ENCODE measurements around the gene NLRP3. TPM values are rescaled to one million over a fixed set of nuclear protein-coding genes. Genes with fewer than 3 reads are reported as not detected.
A peak's percentile ranks its signal among the peaks of the same experiment; 100 is the strongest.
"Not testable (repeated sequence)": the region's sequence is repeated elsewhere in the genome, so short reads cannot be mapped to it uniquely, and the experiment has no call there.

NLRP3 gene
- total RNA-seq (2014; rRNA removed; shearing (Covaris generic)): 0.70 and 0.71 TPM in 2 replicates

DNA sequence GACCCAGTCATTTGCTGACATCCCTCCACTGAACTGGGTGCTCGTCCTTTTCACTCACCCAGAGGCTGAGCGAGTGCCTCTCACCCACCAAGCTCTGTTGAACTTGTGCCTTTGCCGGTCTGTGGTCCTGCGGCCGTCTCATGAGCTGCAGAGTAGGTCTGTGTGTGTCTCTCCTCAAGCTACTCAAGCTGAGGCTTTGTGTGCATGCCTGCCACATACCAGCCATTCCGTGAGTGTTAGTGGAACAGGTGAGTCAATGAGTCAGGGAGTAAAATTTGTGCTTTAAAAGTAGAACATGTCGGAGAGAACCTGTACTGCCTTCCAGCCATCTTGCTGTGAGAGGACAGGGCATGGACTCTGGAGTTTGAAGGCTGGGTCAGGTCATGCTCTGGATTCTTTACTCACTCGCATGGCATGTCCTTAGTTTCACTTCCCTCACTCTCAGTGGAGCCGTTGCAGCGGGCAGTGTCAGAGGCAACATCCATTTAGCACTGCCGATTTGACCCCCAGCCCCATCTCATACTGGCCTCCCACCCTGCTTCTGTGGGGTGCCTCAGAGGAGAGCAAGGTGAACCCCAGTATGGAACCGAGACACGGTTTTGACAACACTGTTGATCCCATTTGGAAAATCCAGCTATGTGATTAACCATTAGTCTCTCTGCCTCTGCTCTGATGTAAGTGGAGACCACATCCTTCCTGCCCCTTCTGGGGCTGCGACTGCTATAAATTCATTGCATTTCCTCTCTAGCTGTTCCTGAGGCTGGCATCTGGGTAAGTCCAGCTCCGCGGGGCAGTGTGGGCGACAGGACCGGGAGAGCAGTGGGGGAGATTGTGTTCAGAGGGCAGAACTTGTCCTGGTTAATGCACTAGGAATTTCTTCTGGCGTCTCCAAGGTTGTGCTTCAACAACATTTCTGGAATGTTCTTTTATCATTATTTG, at the start of gene NLRP3:
NLRP3 (plus strand) TSS at position 751 of the 939 bp plus-strand sequence. CDS start 2,628 bp downstream, outside the sequence.
- DNase-seq (ENCODE audit: low spot score): no peak

DNA sequence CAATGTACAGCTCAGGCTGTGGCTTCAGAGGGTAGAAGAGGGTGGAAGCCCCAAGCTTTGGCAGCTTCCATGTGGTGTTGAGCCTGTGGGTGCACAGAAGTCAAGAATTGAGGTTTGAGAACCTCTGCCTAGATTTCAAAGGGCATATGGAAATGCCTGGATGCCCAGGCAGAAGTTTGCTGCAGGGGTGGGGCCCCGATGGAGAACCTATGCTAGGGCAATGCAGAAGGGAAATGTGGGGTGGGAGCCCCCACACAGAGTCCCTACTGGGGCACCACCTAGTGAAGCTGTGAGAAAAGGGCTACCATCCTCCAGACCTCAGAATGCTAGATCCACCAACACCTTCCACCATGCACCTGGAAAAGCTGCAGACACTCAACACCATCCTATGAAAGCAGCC, 49.6 kb upstream of the NLRP3 start:
- DNase-seq (ENCODE audit: low spot score): not testable (repeated sequence)

DNA sequence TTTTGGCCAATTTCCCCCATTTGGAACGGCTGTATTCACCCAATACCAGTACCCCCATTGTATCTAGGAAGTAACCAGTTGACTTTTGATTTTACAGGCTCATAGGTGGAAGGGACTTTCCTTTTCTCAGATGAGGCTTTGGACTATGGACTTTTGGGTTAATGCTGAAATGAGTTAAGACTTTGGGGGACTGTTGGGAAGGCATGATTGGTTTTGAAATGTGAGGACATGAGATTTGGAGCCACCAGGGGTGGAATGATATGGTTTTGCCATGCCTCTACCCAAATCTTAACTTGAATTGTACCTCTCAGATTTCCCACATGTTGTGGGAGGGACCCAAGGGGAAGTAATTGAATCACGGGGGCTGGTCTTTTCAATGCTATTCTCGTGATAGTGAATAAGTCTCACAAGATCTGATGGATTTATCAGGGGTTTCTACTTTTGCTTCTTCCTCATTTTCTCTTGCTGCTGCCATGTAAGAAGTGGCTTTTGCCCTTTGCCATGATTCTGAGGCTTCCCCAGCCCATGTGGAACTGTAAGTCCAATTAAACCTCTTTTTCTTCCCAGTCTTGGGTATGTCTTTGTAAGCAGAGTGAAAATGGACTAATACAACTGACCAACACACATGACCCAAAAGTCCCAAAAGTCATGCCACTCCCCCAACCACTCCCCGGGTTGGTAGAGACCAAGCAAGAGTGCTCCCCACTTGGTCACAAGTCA, 48.9 kb upstream of the NLRP3 start:
- no peak for DNase-seq (ENCODE audit: low spot score)

DNA sequence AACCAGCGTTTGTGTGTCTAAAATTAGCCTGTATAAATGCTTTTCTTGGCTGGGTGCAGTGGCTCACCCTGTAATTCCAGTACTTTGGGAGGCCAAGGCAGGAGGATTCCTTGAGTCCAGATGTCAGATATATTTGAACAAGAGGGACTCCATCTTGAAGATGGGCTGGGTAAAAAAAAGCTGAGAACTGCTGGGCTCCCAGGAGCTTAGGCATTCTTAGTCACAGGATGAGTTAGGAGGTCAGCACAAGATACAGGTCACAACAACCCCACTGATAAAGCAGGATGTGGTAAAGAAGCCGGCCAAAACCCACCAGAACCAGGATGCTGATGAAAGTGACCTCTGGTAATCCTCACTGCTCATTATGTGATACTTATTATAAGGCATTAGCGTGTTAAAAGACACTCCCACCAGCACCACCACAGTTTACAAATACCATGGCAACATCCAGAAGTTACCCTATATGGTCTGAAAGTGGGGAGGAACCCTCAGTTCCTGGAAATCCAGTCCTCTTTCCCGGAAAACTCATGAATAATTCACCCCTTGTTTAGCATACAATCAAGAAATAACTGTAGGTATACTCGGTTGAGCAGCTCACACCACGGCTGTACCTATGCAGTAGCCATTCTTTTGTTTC, 48.1 kb upstream of the NLRP3 start:
- DNase-seq (ENCODE audit: low spot score): peak; percentile 0

DNA sequence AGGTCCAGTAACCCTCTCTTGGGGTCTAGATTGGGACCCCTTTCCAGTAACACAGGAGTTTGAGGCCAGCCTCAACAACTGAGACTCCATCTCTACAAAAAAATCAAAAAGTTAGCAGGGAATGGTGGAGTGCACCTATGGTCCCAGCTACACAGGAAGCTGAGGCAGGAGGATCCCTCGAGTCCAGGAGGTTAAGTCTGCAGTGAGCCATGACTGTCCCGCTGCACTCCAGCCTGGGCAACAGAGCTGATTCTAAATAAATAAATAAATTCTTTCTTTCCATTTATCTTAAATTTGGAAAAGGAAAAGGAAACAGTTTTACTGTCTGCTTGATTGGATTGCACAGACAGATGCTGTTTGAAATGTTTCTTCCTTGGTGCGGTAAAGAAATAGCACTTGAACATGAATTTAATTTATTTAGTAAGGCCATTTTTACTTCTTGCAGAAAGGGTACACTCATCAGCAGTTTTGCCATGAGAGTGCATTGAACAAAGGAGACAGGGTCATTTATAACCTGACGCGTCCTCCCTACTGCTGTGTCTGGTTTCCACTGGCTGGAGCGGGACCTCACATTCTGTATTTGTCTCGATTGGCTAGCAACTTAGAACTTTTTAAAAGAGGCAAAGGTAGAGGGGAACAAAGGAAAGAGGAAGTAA, 47.4 kb upstream of the NLRP3 start:
- no peak for DNase-seq (ENCODE audit: low spot score)

DNA sequence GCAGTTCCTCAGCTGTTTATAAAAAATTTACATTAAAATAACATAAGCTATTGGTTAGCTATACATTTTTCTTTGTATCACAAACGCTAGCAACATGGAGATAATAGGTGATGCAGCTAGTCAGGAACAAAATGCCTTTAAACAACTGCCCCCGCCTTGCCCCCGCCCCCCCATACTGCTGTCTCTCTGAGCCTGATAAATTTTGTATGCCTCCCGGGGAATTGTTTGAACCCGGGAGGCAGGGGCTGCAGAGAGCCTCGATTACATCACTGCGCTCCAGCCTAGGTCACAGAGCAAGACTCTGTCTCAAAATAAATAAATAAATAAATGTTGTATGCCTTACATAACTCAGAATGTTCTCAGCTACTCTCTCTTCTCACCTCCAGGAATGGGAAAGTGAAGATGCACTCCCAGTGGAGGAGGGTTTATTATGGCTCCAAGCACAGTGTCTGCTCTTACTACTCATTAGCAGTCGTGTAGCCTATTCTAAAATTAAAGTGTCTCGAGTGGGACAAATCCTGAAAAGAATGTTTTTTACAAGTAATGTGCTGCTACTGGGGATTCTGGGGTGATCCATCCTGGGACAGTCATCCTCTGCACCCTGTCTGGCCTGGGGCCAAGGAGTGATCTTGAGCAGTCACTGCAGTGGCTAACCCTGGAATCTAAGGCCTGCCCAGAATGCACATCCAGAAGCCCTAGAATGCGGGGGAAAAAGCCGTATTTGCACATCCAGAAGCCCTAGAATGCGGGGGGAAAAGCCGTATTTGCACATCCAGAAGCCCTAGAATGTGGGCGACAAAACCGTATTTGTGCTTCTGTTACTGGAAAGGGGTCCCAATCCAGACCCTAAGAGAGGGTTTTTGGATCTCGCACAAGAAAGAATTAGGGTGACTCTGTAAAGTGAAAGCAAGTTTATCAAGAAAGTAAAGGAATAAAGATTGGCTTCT, 44.9 kb upstream of the NLRP3 start:
- no peak for DNase-seq (ENCODE audit: low spot score)

DNA sequence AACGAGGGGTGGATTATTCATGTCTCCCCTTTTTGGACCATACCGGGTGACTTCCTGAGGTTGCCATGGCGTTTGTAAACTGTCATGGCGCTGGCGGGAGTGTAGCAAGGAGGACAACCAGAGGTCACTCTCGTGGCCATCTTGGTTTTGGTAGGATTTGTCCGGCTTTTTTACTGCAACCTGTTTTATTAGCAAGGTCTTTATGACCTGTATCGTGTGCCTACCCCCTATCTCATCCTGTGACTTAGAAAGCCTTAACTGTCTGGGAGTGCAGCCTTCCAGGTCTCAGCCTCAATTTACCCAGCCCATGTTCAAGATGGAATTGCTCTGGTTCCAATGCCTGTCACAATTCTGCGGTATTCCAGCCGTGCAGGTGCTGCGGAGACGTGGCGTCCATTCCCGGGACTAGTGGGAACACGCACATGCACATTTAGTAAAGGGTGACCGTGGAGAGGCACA, 44.1 kb upstream of the NLRP3 start:
- no peak for DNase-seq (ENCODE audit: low spot score)

DNA sequence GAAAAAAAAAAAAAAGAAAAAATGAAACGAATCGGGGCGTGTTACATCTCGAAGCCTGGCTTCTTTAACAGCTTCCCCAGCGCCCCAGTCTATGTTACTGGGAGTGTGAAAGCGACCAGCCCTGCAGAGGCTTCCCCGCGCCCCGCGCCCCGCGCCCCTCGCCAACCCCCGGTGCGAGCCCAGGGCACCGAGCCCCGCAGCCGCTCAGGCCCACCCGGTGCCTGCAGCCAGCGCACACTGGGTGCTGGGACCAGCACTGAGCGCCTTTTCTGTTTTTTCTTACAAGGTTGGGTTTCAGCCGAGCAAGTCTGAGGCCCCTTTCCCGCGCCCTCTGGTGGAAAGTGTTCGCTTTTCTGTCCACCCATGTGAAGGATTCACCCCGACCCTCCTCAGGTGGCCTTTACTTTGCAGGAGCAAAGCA, 42.2 kb upstream of the NLRP3 start:
- peak; percentile 64 for DNase-seq (ENCODE audit: low spot score)

DNA sequence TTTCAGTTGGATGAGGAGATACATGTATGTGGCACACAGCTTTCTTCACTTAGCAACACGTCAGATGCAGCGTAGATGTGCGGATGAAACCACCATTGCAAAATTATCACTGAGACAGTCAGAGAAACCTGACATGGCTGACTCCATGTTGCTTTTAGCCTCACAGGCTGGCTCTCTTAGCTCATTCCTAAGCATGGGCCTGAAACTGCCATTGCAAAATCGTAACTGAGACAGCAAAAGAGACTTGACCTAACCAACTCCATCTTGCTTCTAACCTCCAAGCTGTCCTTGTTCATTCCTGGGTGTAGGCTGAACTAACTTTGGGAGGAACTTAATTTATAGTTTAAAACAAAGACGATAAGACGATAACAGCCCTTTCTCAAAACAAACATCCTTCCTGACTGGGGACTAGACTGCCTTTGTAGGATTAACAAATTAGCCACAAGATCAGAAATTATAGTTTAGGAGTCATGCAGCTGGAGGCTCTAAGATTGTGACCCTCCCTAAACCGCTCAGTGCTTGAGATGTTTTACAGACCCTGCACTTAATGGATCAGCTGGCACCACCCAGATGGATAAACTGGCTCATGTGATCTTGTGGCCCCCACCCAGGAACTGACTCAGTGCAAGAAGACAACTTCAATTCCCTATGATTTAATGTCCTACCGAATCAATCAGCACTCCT, 41.2 kb upstream of the NLRP3 start:
- not testable (repeated sequence) for DNase-seq (ENCODE audit: low spot score)

DNA sequence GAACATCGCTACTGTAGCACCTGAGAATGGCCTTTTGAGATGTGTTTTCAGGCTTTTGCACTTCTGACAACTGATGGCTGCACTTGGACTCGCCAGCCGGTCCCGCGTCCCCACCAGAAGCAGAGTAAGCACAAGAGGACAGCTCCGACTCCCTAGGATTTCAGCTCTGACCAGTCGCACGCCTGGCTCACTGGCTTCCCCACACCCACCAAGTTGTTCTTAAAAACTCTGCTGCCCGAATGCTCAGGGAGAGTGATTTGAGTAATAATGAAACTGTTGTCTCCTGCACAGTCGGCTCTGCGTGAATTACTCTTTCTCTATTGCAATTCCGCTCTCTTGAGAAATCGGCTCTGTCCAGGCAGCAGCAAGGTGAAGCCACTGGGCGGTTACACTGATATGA, 40.2 kb upstream of the NLRP3 start:
- DNase-seq (ENCODE audit: low spot score): no peak

DNA sequence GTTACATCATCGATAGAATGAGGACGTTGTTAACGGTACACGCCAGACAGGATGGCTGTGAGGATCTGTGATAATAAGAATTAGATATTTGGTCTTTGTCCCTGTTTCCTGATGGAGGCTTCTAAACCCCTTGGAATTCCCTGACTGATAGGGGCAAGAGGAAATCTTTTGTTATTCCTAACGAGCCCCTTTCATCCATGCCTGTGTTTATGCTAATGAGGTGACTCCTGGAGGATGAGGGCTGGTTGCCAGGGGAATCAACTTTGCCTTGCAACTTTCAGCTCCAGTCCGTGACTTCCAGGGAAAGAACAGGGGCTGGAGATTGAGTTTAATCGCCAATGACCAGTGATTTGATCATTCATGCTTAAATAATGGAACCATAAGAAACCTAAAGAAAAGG, 39.3 kb upstream of the NLRP3 start:
- no peak for DNase-seq (ENCODE audit: low spot score)

DNA sequence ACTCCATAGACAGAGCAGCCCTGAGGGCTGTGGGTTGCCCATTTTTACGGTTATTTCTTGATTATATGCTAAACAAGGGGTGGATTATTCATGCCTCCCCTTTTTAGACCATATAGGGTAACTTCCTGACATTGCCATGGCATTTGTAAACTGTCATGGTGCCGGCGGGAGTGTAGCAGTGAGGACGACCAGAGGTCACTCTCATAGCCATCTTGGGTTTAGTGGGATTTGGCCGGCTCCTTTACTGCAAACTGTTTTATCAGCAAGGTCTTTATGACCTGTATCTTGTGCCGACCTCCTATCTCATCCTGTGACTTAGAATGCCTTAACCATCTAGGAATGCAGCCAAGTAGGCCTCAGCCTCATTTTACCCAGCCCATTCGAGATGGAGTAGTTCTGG, 38.3 kb upstream of the NLRP3 start:
- DNase-seq (ENCODE audit: low spot score): not testable (repeated sequence)

DNA sequence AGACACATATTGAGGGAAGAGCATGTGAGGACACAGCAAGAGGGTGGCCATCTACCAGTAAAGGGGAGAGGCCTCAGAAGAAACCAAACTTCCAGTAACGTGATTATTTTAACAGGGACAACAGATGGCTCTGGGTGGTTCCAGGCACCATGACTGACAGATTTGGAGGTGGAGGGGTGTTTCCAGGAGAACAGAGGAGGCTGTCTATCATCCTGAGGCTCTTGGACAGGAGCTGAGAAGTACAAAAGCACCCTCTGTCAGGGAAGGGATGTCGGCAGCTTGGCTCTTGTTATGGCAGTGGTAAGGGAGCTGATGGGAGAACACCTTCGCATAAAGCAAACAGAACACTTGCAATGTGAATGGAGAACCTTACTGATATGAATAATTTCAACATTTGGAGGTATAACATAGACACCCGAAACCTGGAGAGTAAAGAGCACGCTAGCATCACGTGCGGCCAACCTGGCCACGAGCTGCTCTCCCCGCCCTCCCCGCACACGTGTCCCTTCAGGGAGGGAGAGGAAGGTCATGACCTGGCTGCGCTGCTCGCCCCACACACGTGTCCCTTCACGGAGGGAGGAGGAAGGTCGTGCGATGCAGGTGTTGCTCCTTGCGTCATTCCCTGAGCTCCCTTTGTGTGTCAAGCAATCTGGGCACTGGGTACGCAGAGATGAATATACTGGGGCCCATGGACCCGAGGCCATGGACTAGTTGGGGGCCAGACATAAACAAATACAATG, 37.5 kb upstream of the NLRP3 start:
- no peak for DNase-seq (ENCODE audit: low spot score)

DNA sequence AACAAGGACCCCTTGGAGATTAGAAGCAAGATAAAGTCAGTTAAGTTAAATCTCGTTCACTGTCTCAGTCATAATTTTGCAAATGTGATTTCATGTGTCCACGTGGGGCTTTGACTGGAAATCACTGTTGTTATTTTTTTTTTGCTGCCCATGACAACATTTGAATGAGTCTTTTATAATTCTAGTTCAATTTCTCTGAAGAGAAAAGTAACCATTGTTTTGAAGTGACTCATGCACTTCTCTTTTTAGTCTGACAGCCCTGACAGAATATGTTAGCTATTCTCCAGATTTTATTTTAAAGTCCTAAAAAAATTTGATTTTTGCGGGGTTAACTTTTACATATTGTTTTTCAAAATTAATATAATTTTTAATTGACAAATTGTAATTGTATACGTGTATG, 30.7 kb upstream of the NLRP3 start:
- no peak for DNase-seq (ENCODE audit: low spot score)

DNA sequence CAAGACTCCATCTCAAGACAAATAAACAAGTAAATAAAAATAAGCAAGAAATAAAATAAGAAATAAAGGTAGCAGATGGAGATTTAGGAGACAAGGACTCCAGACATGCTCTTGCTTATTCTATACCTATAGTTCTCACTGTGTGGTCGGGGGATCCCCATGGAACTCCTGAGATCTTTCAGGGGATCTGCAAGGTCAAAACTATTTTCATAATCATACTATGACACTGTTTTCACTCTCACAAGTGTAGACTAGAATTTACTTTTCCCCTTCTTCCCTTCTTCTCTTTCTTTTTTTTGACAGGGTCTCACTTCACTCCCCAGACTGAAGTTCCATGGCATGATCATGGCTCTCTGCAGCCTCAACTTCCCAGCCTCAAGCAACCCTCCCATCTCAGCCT, 29.8 kb upstream of the NLRP3 start:
- DNase-seq (ENCODE audit: low spot score): no peak

DNA sequence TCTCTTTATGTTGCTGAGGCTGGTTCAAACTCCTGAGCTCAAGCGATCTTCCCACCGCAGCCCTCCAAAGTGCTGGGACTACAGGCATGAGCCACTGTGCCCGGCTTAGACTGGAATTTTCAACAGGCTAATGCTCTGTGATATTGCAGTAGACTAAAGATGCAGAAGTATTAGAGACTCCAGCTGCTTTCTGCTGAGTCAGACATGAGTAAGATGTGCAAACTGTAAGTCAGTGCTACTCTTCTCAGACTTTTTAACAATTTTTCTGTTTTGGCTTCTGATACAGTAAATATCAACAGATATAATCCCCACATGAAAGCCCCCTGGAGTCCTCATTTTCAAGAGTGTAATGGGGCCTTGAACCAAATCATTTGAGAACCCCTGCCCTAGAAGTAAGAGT, 29.3 kb upstream of the NLRP3 start:
- no peak for DNase-seq (ENCODE audit: low spot score)

DNA sequence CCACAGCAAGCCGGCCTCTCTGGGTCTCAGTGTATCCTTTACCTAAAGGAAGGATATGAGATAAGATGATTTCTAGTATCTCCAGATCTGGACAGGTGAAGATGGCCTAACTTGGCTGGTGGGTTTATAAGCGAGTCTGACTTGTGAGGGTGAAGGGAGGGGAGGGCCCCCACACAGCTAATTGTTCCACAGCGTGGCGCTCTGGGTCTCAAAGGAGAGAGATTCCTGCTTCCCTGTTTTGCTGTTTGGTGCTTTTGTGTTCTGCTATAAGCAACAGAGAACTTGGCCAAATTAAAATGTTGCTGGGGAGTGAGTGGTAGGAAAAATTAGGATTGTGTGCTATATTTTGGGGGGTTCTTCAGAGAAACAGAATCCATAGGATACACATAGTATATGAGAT, 28.9 kb upstream of the NLRP3 start:
- DNase-seq (ENCODE audit: low spot score): no peak

DNA sequence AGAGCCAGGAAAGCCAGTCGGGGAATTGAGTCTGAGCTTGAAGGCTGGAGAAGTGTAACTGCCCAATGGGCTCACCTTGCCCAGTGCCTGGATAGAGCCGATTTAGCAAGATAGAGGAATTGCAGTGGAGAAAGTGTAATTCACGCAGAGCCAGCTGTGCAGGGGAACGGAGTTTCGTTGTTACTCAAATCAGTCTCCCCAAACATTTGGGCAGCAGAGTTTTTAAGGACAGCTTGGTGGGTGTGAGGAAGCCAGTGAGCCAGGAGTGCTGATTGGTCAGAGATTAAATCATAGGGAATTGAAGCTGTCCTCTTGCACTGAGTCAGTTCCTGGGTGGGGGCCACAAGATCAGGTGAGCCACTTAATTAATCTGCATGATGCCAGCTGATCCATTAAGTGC, 28.4 kb upstream of the NLRP3 start:
- DNase-seq (ENCODE audit: low spot score): no peak

Measured in HT-29 (cell line).